ENCODE data around the gene SH3GL2.

Gene SH3GL2

GRCh38 chr9:17656889-17657288 is 78.0 kb downstream of the SH3GL2 start:
- no peak overlapping the region for H3K9ac ChIP-seq (ENCODE audit: low read depth, low read length)
- no peak overlapping the region for H3K27ac ChIP-seq (ENCODE audit: low read depth, low read length)
- no peaks in the 10 kb centered on the region for H3K27me3 ChIP-seq (ENCODE audit: insufficient read depth, low read length)
- H3K4me3 ChIP-seq (ENCODE audit: low read length), result no peak overlapping the region
- no peaks in the 10 kb centered on the region for H3K9me3 ChIP-seq (ENCODE audit: insufficient read depth, low read depth, low read length)
- no peaks in the 10 kb centered on the region for H3K36me3 ChIP-seq (ENCODE audit: insufficient read depth, low read length)
- WGBS, result no CpG with 5 or more reads among the region's 1 CpG
- peaks cover 15% of the 10 kb centered on the region; the same call in 1 of the 2 replicates for H3K4me1 ChIP-seq (ENCODE audit: insufficient read depth, low read length)

GRCh38 chr9:17658237-17658636 is 79.4 kb downstream of the SH3GL2 start:
- Histone ChIP-seq H3K27ac (ENCODE audit: low read depth, low read length) (no peak overlapping the region), H3K36me3 (ENCODE audit: insufficient read depth, low read length) (no peaks in the 10 kb centered on the region), H3K9me3 (ENCODE audit: insufficient read depth, low read depth, low read length) (no peaks in the 10 kb centered on the region), H3K4me1 (ENCODE audit: insufficient read depth, low read length) (peaks cover 15% of the 10 kb centered on the region; the same call in 1 of the 2 replicates), H3K27me3 (ENCODE audit: insufficient read depth, low read length) (no peaks in the 10 kb centered on the region), H3K9ac (ENCODE audit: low read depth, low read length) (no peak overlapping the region), H3K4me3 (ENCODE audit: low read length) (no peak overlapping the region)
- 92% methylated on average over 2 of the region's 2 CpGs for WGBS

- Histone ChIP-seq H3K27me3 (ENCODE audit: insufficient read depth, low read length) (no peaks in the 10 kb centered on the region), H3K4me3 (ENCODE audit: low read length) (no peak overlapping the region), H3K36me3 (ENCODE audit: insufficient read depth, low read length) (no peaks in the 10 kb centered on the region), H3K9me3 (ENCODE audit: insufficient read depth, low read depth, low read length) (no peaks in the 10 kb centered on the region), H3K9ac (ENCODE audit: low read depth, low read length) (no peak overlapping the region), H3K27ac (ENCODE audit: low read depth, low read length) (no peak overlapping the region), H3K4me1 (ENCODE audit: insufficient read depth, low read length) (peaks cover 15% of the 10 kb centered on the region; the same call in 1 of the 2 replicates)
- 96% methylated on average over 3 of the region's 3 CpGs for WGBS
Observed at GRCh38 chr9:17660158-17660557, 81.3 kb downstream of the SH3GL2 start.

GRCh38 chr9:17665450-17665849 is 86.6 kb downstream of the SH3GL2 start:
- WGBS, result 87% methylated on average over 2 of the region's 3 CpGs
- Histone ChIP-seq H3K36me3 (ENCODE audit: insufficient read depth, low read length) (no peaks in the 10 kb centered on the region), H3K9ac (ENCODE audit: low read depth, low read length) (no peak overlapping the region), H3K27ac (ENCODE audit: low read depth, low read length) (no peak overlapping the region), H3K9me3 (ENCODE audit: insufficient read depth, low read depth, low read length) (no peaks in the 10 kb centered on the region), H3K4me3 (ENCODE audit: low read length) (no peak overlapping the region), H3K27me3 (ENCODE audit: insufficient read depth, low read length) (no peaks in the 10 kb centered on the region), H3K4me1 (ENCODE audit: insufficient read depth, low read length) (no peaks in the 10 kb centered on the region)

GRCh38 chr9:17669206-17669605 is 90.3 kb downstream of the SH3GL2 start:
- Histone ChIP-seq H3K27ac (ENCODE audit: low read depth, low read length) (no peak overlapping the region), H3K4me3 (ENCODE audit: low read length) (no peak overlapping the region), H3K9ac (ENCODE audit: low read depth, low read length) (no peak overlapping the region), H3K36me3 (ENCODE audit: insufficient read depth, low read length) (no peaks in the 10 kb centered on the region), H3K9me3 (ENCODE audit: insufficient read depth, low read depth, low read length) (no peaks in the 10 kb centered on the region), H3K4me1 (ENCODE audit: insufficient read depth, low read length) (peaks cover 5% of the 10 kb centered on the region), H3K27me3 (ENCODE audit: insufficient read depth, low read length) (no peaks in the 10 kb centered on the region)
- WGBS, result 79% methylated on average over 4 of the region's 4 CpGs

- 0 out of 2 replicates have a peak, but pooled peaks cover 2% of the 10 kb centered on the region for H3K9me3 ChIP-seq (ENCODE audit: insufficient read depth, low read depth, low read length)
- H3K9ac ChIP-seq (ENCODE audit: low read depth, low read length), result no peak overlapping the region
- no peaks in the 10 kb centered on the region for H3K36me3 ChIP-seq (ENCODE audit: insufficient read depth, low read length)
- no peaks in the 10 kb centered on the region; the same call in 1 of the 2 replicates for H3K4me1 ChIP-seq (ENCODE audit: insufficient read depth, low read length)
- no peak overlapping the region for H3K27ac ChIP-seq (ENCODE audit: low read depth, low read length)
- no peaks in the 10 kb centered on the region for H3K27me3 ChIP-seq (ENCODE audit: insufficient read depth, low read length)
- 97% methylated on average over 2 of the region's 2 CpGs for WGBS
- no peak overlapping the region for H3K4me3 ChIP-seq (ENCODE audit: low read length)
Observed at GRCh38 chr9:17682684-17683083, 103.8 kb downstream of the SH3GL2 start.

- H3K4me1 ChIP-seq (ENCODE audit: insufficient read depth, low read length), result no peaks in the 10 kb centered on the region
- no peak overlapping the region for H3K4me3 ChIP-seq (ENCODE audit: low read length)
- no peak overlapping the region for H3K9ac ChIP-seq (ENCODE audit: low read depth, low read length)
- no peak overlapping the region for H3K27ac ChIP-seq (ENCODE audit: low read depth, low read length)
- H3K36me3 ChIP-seq (ENCODE audit: insufficient read depth, low read length), result no peaks in the 10 kb centered on the region
- 0 out of 2 replicates have a peak, but pooled peaks cover 2% of the 10 kb centered on the region for H3K9me3 ChIP-seq (ENCODE audit: insufficient read depth, low read depth, low read length)
- no CpG with 5 or more reads among the region's 1 CpG for WGBS
- no peaks in the 10 kb centered on the region for H3K27me3 ChIP-seq (ENCODE audit: insufficient read depth, low read length)
Observed at GRCh38 chr9:17688834-17689233, 110.0 kb downstream of the SH3GL2 start.

GRCh38 chr9:17694336-17694735 is 115.5 kb downstream of the SH3GL2 start:
- Histone ChIP-seq H3K4me3 (ENCODE audit: low read length) (no peak overlapping the region), H3K9me3 (ENCODE audit: insufficient read depth, low read depth, low read length) (no peaks in the 10 kb centered on the region), H3K4me1 (ENCODE audit: insufficient read depth, low read length) (no peaks in the 10 kb centered on the region), H3K27ac (ENCODE audit: low read depth, low read length) (no peak overlapping the region), H3K27me3 (ENCODE audit: insufficient read depth, low read length) (no peaks in the 10 kb centered on the region), H3K9ac (ENCODE audit: low read depth, low read length) (no peak overlapping the region), H3K36me3 (ENCODE audit: insufficient read depth, low read length) (no peaks in the 10 kb centered on the region)
- 82% methylated on average over 1 of the region's 2 CpGs for WGBS

- H3K4me3 ChIP-seq (ENCODE audit: low read length), result no peak overlapping the region
- WGBS, result 97% methylated on average over 2 of the region's 3 CpGs
- no peaks in the 10 kb centered on the region for H3K4me1 ChIP-seq (ENCODE audit: insufficient read depth, low read length)
- H3K9ac ChIP-seq (ENCODE audit: low read depth, low read length), result no peak overlapping the region
- H3K36me3 ChIP-seq (ENCODE audit: insufficient read depth, low read length), result no peaks in the 10 kb centered on the region
- no peak overlapping the region for H3K27ac ChIP-seq (ENCODE audit: low read depth, low read length)
- H3K27me3 ChIP-seq (ENCODE audit: insufficient read depth, low read length), result no peaks in the 10 kb centered on the region
- no peaks in the 10 kb centered on the region for H3K9me3 ChIP-seq (ENCODE audit: insufficient read depth, low read depth, low read length)
Observed at GRCh38 chr9:17695482-17695881, 116.6 kb downstream of the SH3GL2 start.

GRCh38 chr9:17699615-17700330 is 120.9 kb downstream of the SH3GL2 start:
- WGBS, result 87% methylated on average over 3 of the region's 3 CpGs
- no peaks in the 10 kb centered on the region for H3K9me3 ChIP-seq (ENCODE audit: insufficient read depth, low read depth, low read length)
- no peak overlapping the region for H3K4me3 ChIP-seq (ENCODE audit: low read length)
- H3K9ac ChIP-seq (ENCODE audit: low read depth, low read length), result no peak overlapping the region
- no peak overlapping the region for H3K27ac ChIP-seq (ENCODE audit: low read depth, low read length)
- H3K4me1 ChIP-seq (ENCODE audit: insufficient read depth, low read length), result no peaks in the 10 kb centered on the region
- H3K27me3 ChIP-seq (ENCODE audit: insufficient read depth, low read length), result no peaks in the 10 kb centered on the region
- no peaks in the 10 kb centered on the region for H3K36me3 ChIP-seq (ENCODE audit: insufficient read depth, low read length)

- 90% methylated on average over 1 of the region's 2 CpGs for WGBS
- no peaks in the 10 kb centered on the region for H3K27me3 ChIP-seq (ENCODE audit: insufficient read depth, low read length)
- no peaks in the 10 kb centered on the region for H3K4me1 ChIP-seq (ENCODE audit: insufficient read depth, low read length)
- no peaks in the 10 kb centered on the region for H3K9me3 ChIP-seq (ENCODE audit: insufficient read depth, low read depth, low read length)
- H3K4me3 ChIP-seq (ENCODE audit: low read length), result no peak overlapping the region
- no peaks in the 10 kb centered on the region for H3K36me3 ChIP-seq (ENCODE audit: insufficient read depth, low read length)
- H3K27ac ChIP-seq (ENCODE audit: low read depth, low read length), result no peak overlapping the region
- H3K9ac ChIP-seq (ENCODE audit: low read depth, low read length), result no peak overlapping the region
Observed at GRCh38 chr9:17706347-17706746, 127.5 kb downstream of the SH3GL2 start.

GRCh38 chr9:17719053-17719452 is 140.2 kb downstream of the SH3GL2 start:
- Histone ChIP-seq H3K9ac (ENCODE audit: low read depth, low read length) (no peak overlapping the region), H3K27me3 (ENCODE audit: insufficient read depth, low read length) (no peaks in the 10 kb centered on the region), H3K9me3 (ENCODE audit: insufficient read depth, low read depth, low read length) (peaks cover 8% of the 10 kb centered on the region), H3K4me1 (ENCODE audit: insufficient read depth, low read length) (no peaks in the 10 kb centered on the region), H3K4me3 (ENCODE audit: low read length) (no peak overlapping the region), H3K36me3 (ENCODE audit: insufficient read depth, low read length) (no peaks in the 10 kb centered on the region), H3K27ac (ENCODE audit: low read depth, low read length) (no peak overlapping the region)
- 100% methylated on average over 1 of the region's 1 CpG for WGBS
